NCI-H345 (cell line): ENCODE results near the gene NT5C3B.

ENCODE experiments used
- DNase-seq: peaks from one replicate; lab custom pipeline; 2025; lab: John Stamatoyannopoulos, UW

Gene NT5C3B

GRCh38 chr17:41810659-41811548 lies 25.1 kb downstream of the NT5C3B start:
- DNase-seq: no peak

- DNase-seq: no peak
These were observed 29.2 kb downstream of the NT5C3B start for GRCh38 chr17:41806685-41807445.

DNA sequence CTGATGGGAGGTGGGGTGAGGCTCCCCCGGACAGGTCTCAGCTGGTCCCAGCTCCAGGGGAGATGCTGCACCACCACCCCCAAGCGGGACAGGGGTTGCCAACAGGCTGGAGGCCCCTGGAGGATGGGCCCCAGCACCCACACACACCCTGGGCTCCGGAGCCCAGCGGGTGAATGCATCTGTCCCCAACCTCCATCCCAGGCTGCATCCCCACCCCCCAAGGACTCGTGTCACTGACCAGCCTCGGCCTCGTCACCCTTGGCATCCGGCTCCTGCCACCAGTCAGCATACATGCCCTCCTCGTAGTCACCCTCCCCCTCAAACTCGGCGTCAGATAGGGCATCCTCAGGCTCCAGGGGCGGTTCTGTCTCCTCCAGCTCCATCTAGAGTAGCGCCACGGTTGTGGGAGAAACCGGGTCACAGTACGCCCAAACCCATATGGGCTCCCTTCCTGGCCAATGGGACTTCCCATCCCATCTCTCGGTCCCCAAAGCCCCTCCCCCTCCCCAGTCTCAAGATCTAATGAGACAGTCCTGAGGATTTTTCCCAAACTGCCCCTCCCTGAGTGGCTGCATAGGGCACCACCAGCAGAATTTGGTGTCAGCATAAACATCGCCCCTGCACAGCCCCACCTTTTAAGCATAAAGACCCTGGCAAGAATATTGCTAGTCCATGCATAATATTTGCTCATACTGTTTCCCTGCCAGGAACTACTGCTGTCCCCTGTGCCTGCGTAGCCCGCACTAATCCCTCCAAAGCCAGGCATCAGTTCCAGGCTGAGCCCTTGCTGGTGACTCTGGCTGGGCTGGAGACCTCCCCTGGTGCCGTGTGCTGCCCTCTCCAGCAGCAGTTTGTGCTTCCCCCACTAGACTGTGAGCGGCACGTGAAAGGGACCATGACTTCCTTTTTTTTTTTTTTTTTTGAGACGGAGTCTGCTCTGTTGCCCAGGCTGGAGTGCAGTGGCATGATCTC lies 32.7 kb downstream of the NT5C3B start:
- DNase-seq: no peak

- peak; percentile 65 for DNase-seq
These were observed 34.4 kb downstream of the NT5C3B start for GRCh38 chr17:41801374-41802271.

- peak; percentile 7 for DNase-seq
These were observed 35.2 kb downstream of the NT5C3B start for GRCh38 chr17:41800601-41801373.

- no peak for DNase-seq
These were observed 36.7 kb downstream of the NT5C3B start for GRCh38 chr17:41799366-41799765.

- no peak for DNase-seq
These were observed 38.7 kb downstream of the NT5C3B start for GRCh38 chr17:41797377-41797776.

GRCh38 chr17:41796121-41796895 lies 39.7 kb downstream of the NT5C3B start:
- no peak for DNase-seq

- no peak for DNase-seq
These were observed 41.5 kb downstream of the NT5C3B start for GRCh38 chr17:41794540-41794975.

- no peak for DNase-seq
These were observed 42.1 kb downstream of the NT5C3B start for GRCh38 chr17:41793784-41794539.

DNA sequence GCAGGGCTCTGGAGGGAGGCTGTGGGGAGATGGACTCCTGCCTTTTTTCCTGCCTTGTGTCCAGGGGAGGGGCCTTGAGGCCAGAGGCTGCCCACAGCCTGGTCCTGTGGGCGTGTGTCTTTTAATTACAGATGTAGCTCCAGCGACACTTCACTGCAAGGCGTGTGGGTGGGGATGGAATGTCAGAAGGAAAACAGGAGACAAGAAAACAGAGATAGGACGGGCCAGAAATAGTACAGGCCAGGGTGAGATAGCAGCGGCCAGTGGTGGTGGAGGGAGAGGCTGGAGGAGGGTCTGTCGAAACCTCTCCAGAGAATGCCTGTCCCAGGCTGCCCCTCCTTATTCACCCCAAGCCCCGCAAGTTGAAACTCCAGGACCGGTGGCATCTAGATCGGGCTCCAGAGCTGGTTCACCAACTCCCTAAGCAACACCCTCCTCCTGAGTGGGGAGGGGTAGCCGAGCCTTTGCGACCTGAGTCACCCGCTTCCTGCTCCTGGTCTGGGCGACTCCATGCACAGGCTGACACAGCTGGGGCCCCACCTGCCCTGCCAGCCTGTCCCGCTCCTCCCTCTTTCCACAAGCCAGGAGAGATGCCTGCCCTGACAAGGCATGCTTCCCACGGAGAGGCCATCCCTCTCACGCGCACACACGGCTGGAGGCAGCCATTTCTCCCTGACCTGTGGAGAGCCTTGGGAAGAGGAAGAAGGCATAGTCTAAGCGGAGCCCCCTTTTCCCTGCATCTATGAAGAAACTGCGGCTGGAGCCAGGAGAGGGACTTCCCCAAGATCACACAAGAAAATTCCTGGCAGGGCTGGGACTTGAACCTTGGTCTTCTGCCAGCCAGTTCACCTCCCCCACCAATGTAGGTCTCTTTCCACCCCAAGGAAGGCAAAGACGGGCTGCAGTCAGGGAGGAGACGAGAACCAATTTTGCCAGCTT lies 42.9 kb downstream of the NT5C3B start:
- no peak for DNase-seq

DNA sequence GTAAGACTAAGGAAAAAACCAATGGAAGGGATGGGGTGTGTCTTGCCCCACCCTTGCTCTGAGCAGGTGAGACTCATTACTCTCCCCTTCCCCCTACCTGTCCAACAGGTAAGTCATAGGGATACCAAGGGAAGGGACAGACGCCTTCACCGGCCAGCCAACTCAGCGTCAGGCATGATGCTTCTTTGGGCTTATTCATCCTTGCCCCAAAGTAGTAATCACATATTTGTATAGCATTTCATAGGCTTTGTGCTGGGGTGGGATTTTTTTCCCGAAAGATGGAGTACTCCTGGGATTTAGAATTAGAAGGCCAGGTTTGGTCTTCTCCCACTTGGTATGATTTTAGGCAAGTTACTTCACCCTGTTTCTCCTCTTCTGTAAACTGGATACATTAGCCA lies 49.0 kb downstream of the NT5C3B start:
- DNase-seq: no peak

DNA sequence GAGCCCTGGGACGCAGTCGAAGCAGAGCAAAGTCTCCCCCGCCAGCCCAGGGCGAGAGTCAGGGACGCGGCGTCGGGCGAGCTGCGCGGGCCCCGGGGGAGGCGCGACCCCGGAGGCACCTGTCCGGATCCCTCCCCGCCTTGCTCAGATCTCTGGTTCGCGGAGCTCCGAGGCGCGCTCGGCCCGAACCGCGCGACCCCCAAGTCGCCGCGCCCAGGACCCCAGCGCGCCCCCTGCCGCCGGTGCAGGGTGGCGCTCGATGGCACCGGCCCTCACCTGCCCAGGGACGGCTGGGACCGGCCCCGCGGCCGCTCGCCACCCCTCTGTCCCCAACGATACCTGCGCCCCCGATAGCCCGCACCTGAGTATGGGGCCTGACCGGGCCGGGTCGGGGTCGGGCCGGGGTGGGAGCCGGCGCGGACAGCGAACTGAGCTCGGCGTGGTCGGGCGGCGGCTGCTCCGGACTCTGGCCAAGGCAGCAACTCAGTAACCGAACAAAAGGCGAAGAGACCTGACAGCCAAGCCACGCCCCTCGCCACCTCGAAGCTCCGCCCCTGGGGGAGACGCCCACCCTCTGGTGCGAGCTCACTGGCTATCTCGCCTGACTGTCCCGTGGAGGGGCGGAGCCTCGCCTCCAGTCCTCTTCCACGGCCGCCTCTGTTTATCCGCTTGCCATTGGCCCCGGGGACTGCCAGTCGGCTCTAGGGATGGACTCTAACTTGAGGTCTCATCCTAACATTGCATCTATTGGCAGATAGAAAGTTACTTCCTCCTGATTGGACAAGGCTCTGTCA lies 49.6 kb downstream of the NT5C3B start, which contains the start of gene JUP:
Gene JUP, minus strand, starts transcription at position 485 of the 794 bp plus-strand sequence. CDS start 14,857 bp downstream, outside the sequence.
- DNase-seq: peak; percentile 100

GRCh38 chr17:41785859-41786226 lies 50.2 kb downstream of the NT5C3B start:
- peak; percentile 68 for DNase-seq

DNA sequence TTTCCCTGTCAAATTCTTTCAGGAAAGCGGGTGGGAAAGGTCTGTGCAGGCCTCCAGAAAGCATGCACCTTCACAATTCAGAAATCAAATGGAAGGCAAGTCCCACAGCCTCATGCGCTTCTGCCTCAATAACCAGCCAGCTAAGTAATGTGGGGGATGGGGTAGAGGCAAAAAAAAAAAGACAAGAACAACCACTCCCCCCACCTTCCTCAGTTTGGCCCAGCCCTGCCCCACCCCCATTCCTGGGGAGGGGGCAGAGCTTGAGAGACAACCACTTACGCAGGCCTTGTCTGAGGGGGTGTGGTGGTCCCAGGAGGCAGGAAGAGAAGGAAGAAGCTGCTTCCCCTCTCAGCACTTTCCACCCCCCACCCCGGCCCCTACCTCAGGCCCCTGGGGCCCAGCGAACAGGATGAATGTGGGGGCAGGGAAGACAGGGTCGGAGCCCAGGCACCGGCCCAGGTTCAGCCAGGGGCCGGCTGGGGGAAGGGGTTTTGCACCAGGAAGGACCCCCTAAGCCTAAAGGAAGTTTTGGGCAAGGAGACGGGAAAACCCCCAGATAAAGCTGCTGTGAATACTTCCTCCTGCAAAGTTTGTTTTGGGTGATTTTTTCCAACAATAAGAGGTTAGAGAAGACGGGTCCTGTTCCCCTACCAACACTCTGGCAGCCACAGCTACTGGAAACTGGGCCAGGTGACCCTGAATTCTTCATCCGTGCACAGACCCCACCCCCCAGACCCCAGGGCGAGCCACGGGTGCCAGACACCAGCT lies 50.8 kb downstream of the NT5C3B start:
- no peak for DNase-seq
